Sigmoid colon (tissue), 7 donors: Measurements from ENCODE around the gene NPPA. TPM values are rescaled to one million over a fixed set of nuclear protein-coding genes. Genes with fewer than 3 reads are reported as not detected.

Source experiments
- DNase-seq: peaks from one replicate; pipeline ENCODE4 v3.0.0-alpha.2; 2019
- H3K27ac ChIP-seq, 4 donors: fragments of 200-600 bp; sonication (generic); one replicate each; pipeline ENCODE4 v1.5.1; 2016 to 2019; ENCODE audit warnings: mild to moderate bottlenecking in 1 of 4
- H3K27me3 ChIP-seq, 3 donors: fragments of 200-600 bp; sonication (generic); one replicate each; pipeline ENCODE4 v1.5.1; 2019; ENCODE audit warnings: mild to moderate bottlenecking in 1 of 3
- H3K36me3 ChIP-seq, 4 donors: fragments of 200-600 bp; sonication (generic); one replicate each; pipeline ENCODE4 v1.5.1; 2016 to 2019
- H3K4me1 ChIP-seq, 4 donors: fragments of 200-600 bp; sonication (generic); one replicate each; pipeline ENCODE4 v1.5.1; 2017 to 2019
- H3K4me3 ChIP-seq, 4 donors: fragments of 200-600 bp; sonication (generic); one replicate each; pipeline ENCODE4 v1.5.1; 2017 to 2019; ENCODE audit warnings: mild to moderate bottlenecking in 2 of 4, moderate library complexity in 1 of 4
- H3K9me3 ChIP-seq, 4 donors: fragments of 200-600 bp in 3 of 4; sonication (generic) in 3 of 4; one replicate each; pipeline versions ENCODE4 v1.5.1 to v1.6.1; 2013 to 2019
- CTCF ChIP-seq, 4 experiments: fragments of 450-650 bp in 3 of 4; fragments of 200-600 bp in 1 of 4; IDR thresholded peaks; one replicate each; pipeline ENCODE4 v1.5.1; 2016 to 2019; ENCODE audit warnings: antibody characterized with exemption in 4 of 4, mild to moderate bottlenecking in 3 of 4, moderate library complexity in 2 of 4
- EP300 ChIP-seq, 4 donors: sonication (generic); formaldehyde crosslinking; IDR thresholded peaks; one replicate each; pipeline ENCODE4 v1.6.1; 2017; ENCODE audit warnings: antibody characterized with exemption in 4 of 4
- POLR2A ChIP-seq, 2 donors: fragments of 450-650 bp; IDR thresholded peaks; one replicate each; pipeline ENCODE4 v1.6.1; 2016; ENCODE audit warnings: antibody characterized with exemption in 2 of 2, mild to moderate bottlenecking in 2 of 2, moderate library complexity in 2 of 2
- POLR2AphosphoS5 ChIP-seq, 4 donors: sonication (generic); formaldehyde crosslinking; IDR thresholded peaks; one replicate each; pipeline ENCODE4 v1.6.1; 2017; ENCODE audit warnings: antibody characterized with exemption in 4 of 4
- WGBS, 2 donors: extraction: QIAGEN DNeasy Blood & Tissue Kit; methylation state at CpG; one replicate each; pipeline ENCODE4 v1.1.7; 2013; 5-methylcytosine and 5-hydroxymethylcytosine counted together
- intact Hi-C: fragments of 100-400 bp; cut with DNase I; formaldehyde crosslinking; loops from one replicate; pipeline ENCODE4 v1.15.1; 2023
- polyA plus RNA-seq, 3 donors: library from polyadenylated mRNA; stranded (reverse); fragments of 200-250 nt; gene quantifications; one replicate each; pipeline ENCODE4 v1.2.3, GENCODE V29; 2013
- total RNA-seq, 4 donors: library from RNA; depleted of rRNA; stranded (reverse); fragments of >200 nt; gene quantifications; one replicate each; pipeline ENCODE4 v1.1.0, GENCODE V29; 2016
- donor health status: healthy with polysubstance abuse.
- donor health status: Bipolar disorder and iron deficiency.
- donor health status: healthy.

Gene NPPA
- total and polyA plus RNA-seq, 7 donors: 0.92 to 8.6 TPM; not detected in 5

GRCh38 chr1:11858968-11859871, 11.6 kb upstream of the NPPA start:
- Histone ChIP-seq H3K4me1 (peaks cover 0 to 6% (median 3%) of the 10 kb centered on the region in 4 donors), H3K4me3 (no peak overlapping the region), H3K27ac (no peak overlapping the region), H3K36me3 (no peaks in the 10 kb centered on the region), H3K27me3 (peaks cover 17 to 64% (median 31%) of the 10 kb centered on the region in 3 donors), H3K9me3 (no peaks in the 10 kb centered on the region)
- TF ChIP-seq EP300 (IDR thresholded peaks at IDR 0.05) (no peak), CTCF (IDR thresholded peaks at IDR 0.05) (peak in 1 of 4 experiments; percentile 28)
- intact Hi-C loops: no loop called here
- no peak for DNase-seq
- WGBS, 2 donors: 6 to 7% methylated on average over 53 of the region's 53 CpGs

GRCh38 chr1:11858613-11858967, 11.0 kb upstream of the NPPA start, which contains the start of gene NPPB:
Gene NPPB (minus strand): TSS chr1:11858945. CDS start chr1:11858833, 112 bp downstream.
- Histone ChIP-seq H3K36me3 (no peaks in the 10 kb centered on the region), H3K4me1 (peaks cover 0 to 6% (median 3%) of the 10 kb centered on the region in 4 donors), H3K27ac (no peak within 1 kb of the TSS), H3K4me3 (no peak within 1 kb of the TSS), H3K27me3 (peaks cover 17 to 64% (median 31%) of the 10 kb centered on the region in 3 donors), H3K9me3 (no peaks in the 10 kb centered on the region)
- intact Hi-C loops: no loop called here
- WGBS, 2 donors: 30 to 31% methylated on average over 16 of the region's 16 CpGs
- TF ChIP-seq EP300 (IDR thresholded peaks at IDR 0.05) (no peak), CTCF (IDR thresholded peaks at IDR 0.05) (no peak), POLR2A (IDR thresholded peaks at IDR 0.05) (no peak), POLR2AphosphoS5 (IDR thresholded peaks at IDR 0.05) (no peak)
- DNase-seq: no peak

- no peak for TF ChIP-seq CTCF (IDR thresholded peaks at IDR 0.05)
- DNase-seq: no peak
- no peaks in the 10 kb centered on the region for H3K9me3 ChIP-seq
- H3K4me3 ChIP-seq: no peak overlapping the region
- H3K36me3 ChIP-seq: no peaks in the 10 kb centered on the region
- H3K27ac ChIP-seq: no peak overlapping the region
- intact Hi-C loops: no loop called here
- WGBS, 2 donors: 82 to 84% methylated on average over 14 of the region's 14 CpGs
- H3K4me1 ChIP-seq: peaks cover 0 to 6% (median 3%) of the 10 kb centered on the region in 4 donors
- H3K27me3 ChIP-seq: peaks cover 17 to 64% (median 31%) of the 10 kb centered on the region in 3 donors
Observed at GRCh38 chr1:11858158-11858557, 10.6 kb upstream of the NPPA start.

- H3K9me3 ChIP-seq: no peaks in the 10 kb centered on the region
- WGBS, 2 donors: 27 to 34% methylated on average over 10 of the region's 10 CpGs
- H3K4me3 ChIP-seq: no peak overlapping the region
- H3K27me3 ChIP-seq: peaks cover 17 to 64% (median 31%) of the 10 kb centered on the region in 3 donors
- H3K36me3 ChIP-seq: no peaks in the 10 kb centered on the region
- no peak for DNase-seq
- H3K4me1 ChIP-seq: peaks cover 0 to 6% (median 3%) of the 10 kb centered on the region in 4 donors
- no peak for TF ChIP-seq CTCF (IDR thresholded peaks at IDR 0.05)
- TF ChIP-seq EP300 (IDR thresholded peaks at IDR 0.05): no peak
- no peak for TF ChIP-seq POLR2AphosphoS5 (IDR thresholded peaks at IDR 0.05)
- TF ChIP-seq POLR2A (IDR thresholded peaks at IDR 0.05): no peak
- intact Hi-C loops: no loop called here
- no peak overlapping the region for H3K27ac ChIP-seq
Observed at GRCh38 chr1:11857164-11857851, 9.7 kb upstream of the NPPA start.
